Measurements from ENCODE around the gene CLEC4A. TPM values are rescaled to one million over a fixed set of nuclear protein-coding genes. Genes with fewer than 3 reads are reported as not detected.
A peak's percentile ranks its signal among the peaks of the same experiment; 100 is the strongest.
"Not testable (repeated sequence)": the region's sequence is repeated elsewhere in the genome, so short reads cannot be mapped to it uniquely, and the experiment has no call there.

The CLEC4A gene
- polyA plus RNA-seq, 1 donor from 2014 or later, result 4.1 TPM

DNA sequence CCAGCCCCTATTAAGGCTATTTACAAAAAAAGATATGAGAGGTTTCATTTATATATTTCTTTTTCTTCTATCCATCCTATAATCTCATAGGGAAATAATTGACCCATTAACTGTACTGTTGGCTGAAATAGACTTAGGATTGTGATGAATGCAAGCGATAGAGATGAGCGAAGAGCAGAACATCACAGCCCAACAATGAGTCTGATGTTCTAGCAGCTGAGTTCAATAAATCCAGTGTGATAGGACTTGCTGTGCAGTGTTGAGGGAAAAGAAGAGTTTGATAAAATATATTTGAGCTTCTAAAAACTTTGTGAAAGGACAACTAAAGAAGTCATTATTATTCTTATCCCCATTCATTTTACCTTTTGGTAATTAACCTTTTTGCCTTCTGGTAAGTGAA is 49.5 kb downstream of the CLEC4A start:
- not testable (repeated sequence) for H3K4me3 ChIP-seq (ENCODE audit: low read length); H3K36me3 ChIP-seq (ENCODE audit: insufficient read depth, low read length)

GRCh38 chr12:8179989-8180585 is 56.7 kb downstream of the CLEC4A start:
- TF ChIP-seq SMC3 (conservative IDR thresholded peaks at IDR 0.05; ENCODE audit: poor library complexity) (peak; percentile 65), POLR2AphosphoS5 (IDR thresholded peaks at IDR 0.05) (peak; percentile 59), RAD21 (conservative IDR thresholded peaks at IDR 0.05) (peak; percentile 53)
- TF ChIP-seq, protein P1, sequence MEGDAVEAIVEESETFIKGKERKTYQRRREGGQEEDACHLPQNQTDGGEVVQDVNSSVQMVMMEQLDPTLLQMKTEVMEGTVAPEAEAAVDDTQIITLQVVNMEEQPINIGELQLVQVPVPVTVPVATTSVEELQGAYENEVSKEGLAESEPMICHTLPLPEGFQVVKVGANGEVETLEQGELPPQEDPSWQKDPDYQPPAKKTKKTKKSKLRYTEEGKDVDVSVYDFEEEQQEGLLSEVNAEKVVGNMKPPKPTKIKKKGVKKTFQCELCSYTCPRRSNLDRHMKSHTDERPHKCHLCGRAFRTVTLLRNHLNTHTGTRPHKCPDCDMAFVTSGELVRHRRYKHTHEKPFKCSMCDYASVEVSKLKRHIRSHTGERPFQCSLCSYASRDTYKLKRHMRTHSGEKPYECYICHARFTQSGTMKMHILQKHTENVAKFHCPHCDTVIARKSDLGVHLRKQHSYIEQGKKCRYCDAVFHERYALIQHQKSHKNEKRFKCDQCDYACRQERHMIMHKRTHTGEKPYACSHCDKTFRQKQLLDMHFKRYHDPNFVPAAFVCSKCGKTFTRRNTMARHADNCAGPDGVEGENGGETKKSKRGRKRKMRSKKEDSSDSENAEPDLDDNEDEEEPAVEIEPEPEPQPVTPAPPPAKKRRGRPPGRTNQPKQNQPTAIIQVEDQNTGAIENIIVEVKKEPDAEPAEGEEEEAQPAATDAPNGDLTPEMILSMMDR (IDR thresholded peaks at IDR 0.05; ENCODE audit: poor library complexity, severe bottlenecking), result peak; percentile 77
- not testable (repeated sequence) for H4K20me1 ChIP-seq (ENCODE audit: insufficient read depth); H3K79me2 ChIP-seq (replicated peaks; ENCODE audit: insufficient read depth, low read length); H3K36me3 ChIP-seq (ENCODE audit: insufficient read depth, low read length); H3F3A ChIP-seq (ENCODE audit: insufficient read depth, low read length, poor library complexity, severe bottlenecking); H3K27ac ChIP-seq (ENCODE audit: low read length); H3K27me3 ChIP-seq (ENCODE audit: insufficient read depth, low read depth, low read length); H2AFZ ChIP-seq (ENCODE audit: low read depth, low read length); H3K9me3 ChIP-seq (ENCODE audit: low read length); H3K9me2 ChIP-seq (ENCODE audit: insufficient read depth, low read length); H3K4me2 ChIP-seq (ENCODE audit: low read length)
- peak overlapping the region; percentile 64 for H3K4me3 ChIP-seq (ENCODE audit: low read length)
- H3K9ac ChIP-seq (ENCODE audit: low read length), result peak overlapping the region; percentile 67

More for the DNA sequence above, 49.5 kb downstream of the CLEC4A start:
- H3F3A ChIP-seq (ENCODE audit: insufficient read depth, low read length, poor library complexity, severe bottlenecking); H2AFZ ChIP-seq (ENCODE audit: low read depth, low read length); H3K27me3 ChIP-seq (ENCODE audit: insufficient read depth, low read depth, low read length); H3K27ac ChIP-seq (ENCODE audit: low read length); H3K9me2 ChIP-seq (ENCODE audit: insufficient read depth, low read length); H3K4me2 ChIP-seq (ENCODE audit: low read length); H3K9ac ChIP-seq (ENCODE audit: low read length); H3K79me2 ChIP-seq (replicated peaks; ENCODE audit: insufficient read depth, low read length); H4K20me1 ChIP-seq (ENCODE audit: insufficient read depth); H3K9me3 ChIP-seq (ENCODE audit: low read length): not testable (repeated sequence)

GRCh38 chr12:8181271-8181670 is 57.9 kb downstream of the CLEC4A start:
- H3K4me3 ChIP-seq (ENCODE audit: low read length), result peak overlapping the region; percentile 64
- not testable (repeated sequence) for H3K9ac ChIP-seq (ENCODE audit: low read length); H3K36me3 ChIP-seq (ENCODE audit: insufficient read depth, low read length); H4K20me1 ChIP-seq (ENCODE audit: insufficient read depth); H3K9me2 ChIP-seq (ENCODE audit: insufficient read depth, low read length); H2AFZ ChIP-seq (ENCODE audit: low read depth, low read length); H3K9me3 ChIP-seq (ENCODE audit: low read length); H3K27ac ChIP-seq (ENCODE audit: low read length); H3K27me3 ChIP-seq (ENCODE audit: insufficient read depth, low read depth, low read length); H3K4me2 ChIP-seq (ENCODE audit: low read length); H3K79me2 ChIP-seq (replicated peaks; ENCODE audit: insufficient read depth, low read length); H3F3A ChIP-seq (ENCODE audit: insufficient read depth, low read length, poor library complexity, severe bottlenecking)

- not testable (repeated sequence) for H4K20me1 ChIP-seq (ENCODE audit: insufficient read depth); H3K4me3 ChIP-seq (ENCODE audit: low read length); H3F3A ChIP-seq (ENCODE audit: insufficient read depth, low read length, poor library complexity, severe bottlenecking); H3K9ac ChIP-seq (ENCODE audit: low read length); H3K79me2 ChIP-seq (replicated peaks; ENCODE audit: insufficient read depth, low read length); H3K9me2 ChIP-seq (ENCODE audit: insufficient read depth, low read length); H2AFZ ChIP-seq (ENCODE audit: low read depth, low read length); H3K4me2 ChIP-seq (ENCODE audit: low read length); H3K27me3 ChIP-seq (ENCODE audit: insufficient read depth, low read depth, low read length); H3K27ac ChIP-seq (ENCODE audit: low read length); H3K9me3 ChIP-seq (ENCODE audit: low read length); H3K36me3 ChIP-seq (ENCODE audit: insufficient read depth, low read length)
Observed at GRCh38 chr12:8182923-8183322, 59.5 kb downstream of the CLEC4A start.

DNA sequence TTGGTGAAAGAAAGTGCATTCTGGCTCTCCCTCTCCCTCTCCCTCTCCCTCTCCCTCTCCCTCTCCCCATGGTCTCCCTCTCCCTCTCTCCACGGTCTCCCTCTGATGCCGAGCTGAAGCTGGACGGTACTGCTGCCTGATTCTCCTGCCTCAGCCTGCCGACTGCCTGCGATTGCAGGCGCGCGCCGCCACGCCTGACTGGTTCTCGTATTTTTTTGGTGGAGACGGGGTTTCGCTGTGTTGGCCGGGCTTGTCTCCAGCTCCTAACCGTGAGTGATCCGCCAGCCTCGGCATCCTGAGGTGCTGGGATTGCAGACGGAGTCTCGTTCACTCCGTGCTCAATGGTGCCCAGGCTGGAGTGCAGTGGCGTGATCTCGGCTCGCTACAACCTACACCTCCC is 59.9 kb downstream of the CLEC4A start:
- H3K9me3 ChIP-seq (ENCODE audit: low read length); H3K27ac ChIP-seq (ENCODE audit: low read length); H3K9me2 ChIP-seq (ENCODE audit: insufficient read depth, low read length); H3K36me3 ChIP-seq (ENCODE audit: insufficient read depth, low read length); H2AFZ ChIP-seq (ENCODE audit: low read depth, low read length); H3K4me3 ChIP-seq (ENCODE audit: low read length); H3K4me2 ChIP-seq (ENCODE audit: low read length); H3K27me3 ChIP-seq (ENCODE audit: insufficient read depth, low read depth, low read length); H4K20me1 ChIP-seq (ENCODE audit: insufficient read depth); H3K9ac ChIP-seq (ENCODE audit: low read length); H3F3A ChIP-seq (ENCODE audit: insufficient read depth, low read length, poor library complexity, severe bottlenecking); H3K79me2 ChIP-seq (replicated peaks; ENCODE audit: insufficient read depth, low read length): not testable (repeated sequence)

- not testable (repeated sequence) for H4K20me1 ChIP-seq (ENCODE audit: insufficient read depth); H3K27me3 ChIP-seq (ENCODE audit: insufficient read depth, low read depth, low read length); H2AFZ ChIP-seq (ENCODE audit: low read depth, low read length); H3K9me3 ChIP-seq (ENCODE audit: low read length); H3K9me2 ChIP-seq (ENCODE audit: insufficient read depth, low read length); H3K9ac ChIP-seq (ENCODE audit: low read length); H3K27ac ChIP-seq (ENCODE audit: low read length); H3F3A ChIP-seq (ENCODE audit: insufficient read depth, low read length, poor library complexity, severe bottlenecking); H3K4me2 ChIP-seq (ENCODE audit: low read length); H3K4me3 ChIP-seq (ENCODE audit: low read length); H3K79me2 ChIP-seq (replicated peaks; ENCODE audit: insufficient read depth, low read length); H3K36me3 ChIP-seq (ENCODE audit: insufficient read depth, low read length)
Observed at GRCh38 chr12:8184206-8184605, 60.8 kb downstream of the CLEC4A start.

DNA sequence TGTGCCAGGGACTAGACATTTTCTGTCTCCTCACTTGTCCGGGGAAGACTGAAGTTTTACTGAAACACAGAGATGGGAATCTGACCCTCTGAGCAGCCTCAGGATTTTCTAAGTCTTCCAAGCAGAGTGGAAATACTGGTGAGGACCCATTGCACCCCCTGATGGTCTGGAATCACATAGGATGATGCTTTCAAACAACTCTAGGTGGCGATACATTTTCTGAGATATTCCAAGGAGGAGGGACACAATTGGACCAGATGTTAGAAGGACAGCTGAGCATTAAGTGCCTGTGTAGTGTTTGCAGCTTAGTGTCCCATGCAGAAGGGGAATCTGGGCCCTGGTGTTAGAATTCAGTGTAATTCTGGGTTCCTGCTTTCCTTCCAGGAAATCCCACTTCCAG is 64.7 kb downstream of the CLEC4A start:
- H3K9me2 ChIP-seq (ENCODE audit: insufficient read depth, low read length); H3K4me3 ChIP-seq (ENCODE audit: low read length); H3K4me2 ChIP-seq (ENCODE audit: low read length); H4K20me1 ChIP-seq (ENCODE audit: insufficient read depth); H3K36me3 ChIP-seq (ENCODE audit: insufficient read depth, low read length); H3K9ac ChIP-seq (ENCODE audit: low read length); H3K79me2 ChIP-seq (replicated peaks; ENCODE audit: insufficient read depth, low read length); H2AFZ ChIP-seq (ENCODE audit: low read depth, low read length); H3K9me3 ChIP-seq (ENCODE audit: low read length); H3K27ac ChIP-seq (ENCODE audit: low read length); H3K27me3 ChIP-seq (ENCODE audit: insufficient read depth, low read depth, low read length); H3F3A ChIP-seq (ENCODE audit: insufficient read depth, low read length, poor library complexity, severe bottlenecking): not testable (repeated sequence)
